ENCODE measurements around the gene ATAD1.

The ATAD1 gene

DNA sequence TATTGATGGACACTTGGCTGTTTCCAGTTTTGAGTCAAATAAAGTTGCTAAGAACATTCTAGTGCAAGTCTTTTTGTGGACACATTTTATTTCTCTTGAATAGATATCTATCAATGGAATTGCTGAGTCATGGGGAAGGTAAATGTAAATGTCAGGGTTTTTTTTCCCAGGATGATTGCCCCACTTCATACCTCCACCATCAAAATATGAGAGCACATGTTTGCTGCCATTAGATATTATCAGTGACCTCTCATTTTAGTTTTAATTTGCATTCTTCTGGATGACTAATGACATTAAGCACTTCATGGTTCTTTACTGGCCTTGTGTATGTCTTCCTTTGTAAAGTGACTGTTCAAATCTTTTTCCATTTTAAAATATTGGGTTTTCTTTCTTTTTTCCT, 112.7 kb downstream of the ATAD1 start:
- DNase-seq = no peak
- H3K4me3 ChIP-seq (ENCODE audit: insufficient read depth, low read depth, low read length, poor library complexity, severe bottlenecking) = no peak overlapping the region
- H3K36me3 ChIP-seq (ENCODE audit: control insufficient read depth, insufficient read depth, low read length) = no peaks in the 10 kb centered on the region
- H3K4me1 ChIP-seq (ENCODE audit: control insufficient read depth, insufficient read depth, low read length, poor library complexity, severe bottlenecking) = no peaks in the 10 kb centered on the region
- no peaks in the 10 kb centered on the region for H3K27me3 ChIP-seq (replicated peaks; ENCODE audit: control insufficient read depth, insufficient read depth, low read length, poor library complexity, severe bottlenecking)
- H3K27ac ChIP-seq (ENCODE audit: insufficient read depth, low read length, poor library complexity, severe bottlenecking) = no peak overlapping the region
- H3K9me3 ChIP-seq (ENCODE audit: control insufficient read depth, low read length) = no peaks in the 10 kb centered on the region

DNA sequence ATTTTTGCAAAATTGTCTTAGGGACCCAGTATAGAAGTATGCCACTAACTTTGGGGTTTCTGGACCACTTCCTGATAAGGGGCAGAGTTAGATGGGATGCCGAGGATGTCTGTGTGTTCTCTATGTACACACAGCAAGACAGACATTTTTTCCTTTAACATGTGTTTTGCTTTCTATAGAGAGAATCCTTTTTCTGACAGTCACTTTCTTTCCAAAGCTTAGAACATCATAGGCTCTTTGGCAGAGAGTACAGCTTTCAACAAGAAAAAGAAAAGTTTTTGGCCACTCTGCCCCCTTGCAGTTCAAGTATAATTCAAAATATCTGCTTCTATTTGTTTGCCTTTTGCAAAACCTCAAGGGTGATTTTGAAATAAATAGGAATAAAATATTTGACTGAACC, 114.3 kb downstream of the ATAD1 start:
- H3K4me1 ChIP-seq (ENCODE audit: control insufficient read depth, insufficient read depth, low read length, poor library complexity, severe bottlenecking) = no peaks in the 10 kb centered on the region
- H3K4me3 ChIP-seq (ENCODE audit: insufficient read depth, low read depth, low read length, poor library complexity, severe bottlenecking) = no peak overlapping the region
- no peaks in the 10 kb centered on the region for H3K36me3 ChIP-seq (ENCODE audit: control insufficient read depth, insufficient read depth, low read length)
- no peak overlapping the region for H3K27ac ChIP-seq (ENCODE audit: insufficient read depth, low read length, poor library complexity, severe bottlenecking)
- no peaks in the 10 kb centered on the region for H3K27me3 ChIP-seq (replicated peaks; ENCODE audit: control insufficient read depth, insufficient read depth, low read length, poor library complexity, severe bottlenecking)
- DNase-seq = no peak
- H3K9me3 ChIP-seq (ENCODE audit: control insufficient read depth, low read length) = no peaks in the 10 kb centered on the region

DNA sequence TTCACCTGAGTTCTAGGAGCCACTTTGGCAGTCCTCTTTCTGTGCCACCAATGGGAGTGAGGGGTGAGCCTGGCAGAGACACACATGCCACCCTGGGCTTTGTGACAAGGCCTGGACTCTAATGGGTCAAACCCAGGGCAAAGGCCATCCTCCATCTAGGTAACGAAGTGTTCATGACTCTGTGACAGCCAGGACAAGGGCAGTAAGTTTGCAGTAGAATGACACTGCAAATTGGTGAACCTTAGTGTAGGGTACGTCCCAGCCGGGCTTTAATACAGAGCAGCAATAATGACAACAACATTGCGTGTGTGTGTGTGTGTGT, 115.1 kb downstream of the ATAD1 start:
- Histone ChIP-seq H3K27ac (ENCODE audit: insufficient read depth, low read length, poor library complexity, severe bottlenecking) (no peak overlapping the region), H3K4me3 (ENCODE audit: insufficient read depth, low read depth, low read length, poor library complexity, severe bottlenecking) (no peak overlapping the region), H3K36me3 (ENCODE audit: control insufficient read depth, insufficient read depth, low read length) (no peaks in the 10 kb centered on the region), H3K9me3 (ENCODE audit: control insufficient read depth, low read length) (no peaks in the 10 kb centered on the region), H3K4me1 (ENCODE audit: control insufficient read depth, insufficient read depth, low read length, poor library complexity, severe bottlenecking) (no peaks in the 10 kb centered on the region), H3K27me3 (replicated peaks; ENCODE audit: control insufficient read depth, insufficient read depth, low read length, poor library complexity, severe bottlenecking) (no peaks in the 10 kb centered on the region)
- DNase-seq = no peak

DNA sequence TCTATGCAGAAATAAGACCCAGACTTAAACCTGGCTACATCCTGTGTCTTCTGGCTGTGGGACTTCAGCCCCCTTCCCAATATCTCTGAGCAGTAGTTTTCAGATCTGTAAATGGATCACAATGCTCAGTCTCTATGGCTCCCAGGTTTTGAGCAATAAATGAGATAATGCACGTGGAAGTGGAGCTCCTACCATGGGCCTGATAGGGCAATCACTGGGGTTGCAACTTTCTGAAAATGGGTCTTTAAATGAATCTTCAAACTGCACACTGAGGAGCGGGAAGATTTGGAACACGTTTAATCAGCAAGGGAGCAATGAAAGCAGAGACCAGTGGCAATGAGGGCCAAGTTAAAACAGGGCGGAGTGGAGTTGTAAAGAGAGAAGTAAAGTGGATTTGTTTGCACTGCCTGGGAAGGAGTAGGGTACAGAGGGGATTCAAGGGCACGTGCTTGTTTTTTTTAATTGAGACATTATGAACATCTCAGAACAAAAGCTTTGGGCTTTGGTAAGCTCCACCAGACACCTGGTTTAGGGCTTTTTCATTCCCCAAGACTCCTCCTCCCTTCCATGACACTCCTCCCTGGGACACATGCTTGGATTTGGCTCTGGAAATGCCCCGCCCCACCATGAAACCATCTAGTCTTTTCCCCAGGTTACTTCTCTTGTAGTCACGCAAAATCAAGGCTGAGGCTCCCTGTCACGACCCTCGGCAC, 115.6 kb downstream of the ATAD1 start:
- Histone ChIP-seq H3K4me1 (ENCODE audit: control insufficient read depth, insufficient read depth, low read length, poor library complexity, severe bottlenecking) (no peaks in the 10 kb centered on the region), H3K4me3 (ENCODE audit: insufficient read depth, low read depth, low read length, poor library complexity, severe bottlenecking) (no peak overlapping the region), H3K27ac (ENCODE audit: insufficient read depth, low read length, poor library complexity, severe bottlenecking) (no peak overlapping the region), H3K27me3 (replicated peaks; ENCODE audit: control insufficient read depth, insufficient read depth, low read length, poor library complexity, severe bottlenecking) (no peaks in the 10 kb centered on the region), H3K9me3 (ENCODE audit: control insufficient read depth, low read length) (no peaks in the 10 kb centered on the region), H3K36me3 (ENCODE audit: control insufficient read depth, insufficient read depth, low read length) (no peaks in the 10 kb centered on the region)
- no peak for DNase-seq

Data from effector memory CD4-positive, alpha-beta T cell (primary cell).